Body of pancreas (tissue), 4 donors: ENCODE measurements around the gene SKI.

ENCODE experiments used
- CTCF ChIP-seq, 7 experiments: fragments of 450-650 bp in 4 of 7; fragments of 200-600 bp in 3 of 7; sonication (generic) in 3 of 7; IDR thresholded peaks; one replicate each; pipeline ENCODE4 v1.5.1; 2016 to 2019; ENCODE audit warnings: antibody characterized with exemption in 7 of 7
- POLR2A ChIP-seq, 3 donors: fragments of 450-650 bp; IDR thresholded peaks; one replicate each; pipeline ENCODE4 v1.6.1; 2016; ENCODE audit warnings: antibody characterized with exemption in 3 of 3, mild to moderate bottlenecking in 2 of 3

DNA sequence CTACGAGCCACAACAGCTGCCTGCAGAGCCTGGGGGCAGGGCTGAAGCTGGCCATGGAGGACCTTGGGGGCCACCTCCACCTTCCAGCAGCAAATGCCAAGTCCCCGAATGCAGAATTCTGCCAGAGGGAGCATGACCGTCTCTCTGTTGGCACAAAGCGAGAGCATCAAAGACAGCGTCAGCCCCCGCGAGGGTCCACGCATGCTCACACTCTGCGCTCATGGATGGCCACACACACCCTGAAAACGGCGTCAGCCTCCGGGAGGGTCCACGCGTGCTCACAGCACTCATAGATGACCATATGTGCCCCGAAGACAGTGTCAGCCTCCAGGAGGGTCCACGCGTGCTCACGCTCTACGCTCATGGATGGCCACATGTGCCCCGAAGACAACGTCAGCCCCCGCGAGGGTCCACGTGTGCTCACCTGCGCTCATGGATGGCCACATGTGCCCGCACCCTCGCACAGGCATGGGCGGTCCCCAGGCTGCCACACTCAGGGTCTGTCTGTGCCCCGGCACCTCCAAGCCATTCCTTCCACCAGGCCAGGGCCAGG, 116.7 kb downstream of the SKI start:
- TF ChIP-seq CTCF (IDR thresholded peaks at IDR 0.05) (no peak), POLR2A (IDR thresholded peaks at IDR 0.05) (no peak)
